GM21825 (cell line): Measurements from ENCODE around the gene MAGEB10.
"Not testable (repeated sequence)": the region's sequence is repeated elsewhere in the genome, so short reads cannot be mapped to it uniquely, and the experiment has no call there.

ENCODE experiments used
- ATAC-seq: cut with Tn5 transposase; IDR thresholded peaks from one replicate; pipeline ENCODE4 v1.9.1; 2021; ENCODE audit warnings: mild to moderate bottlenecking, moderate library complexity; ENCODE audit not compliant: unreplicated experiment

MAGEB10 gene, protein sequence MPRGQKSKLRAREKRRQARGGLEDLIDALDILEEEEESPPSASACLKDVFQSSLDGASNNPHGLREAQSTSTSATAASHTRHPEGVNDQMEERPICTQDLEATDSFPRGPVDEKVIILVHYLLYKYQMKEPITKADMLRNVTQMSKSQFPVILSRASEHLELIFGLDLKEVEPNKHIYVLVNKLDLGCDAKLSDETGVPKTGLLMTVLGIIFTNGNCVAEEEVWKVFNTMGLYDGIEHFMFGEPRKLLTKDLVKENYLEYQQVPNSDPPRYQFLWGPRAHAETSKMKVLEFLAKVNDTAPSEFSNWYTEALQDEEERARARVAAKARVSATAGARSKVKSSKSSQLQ

DNA sequence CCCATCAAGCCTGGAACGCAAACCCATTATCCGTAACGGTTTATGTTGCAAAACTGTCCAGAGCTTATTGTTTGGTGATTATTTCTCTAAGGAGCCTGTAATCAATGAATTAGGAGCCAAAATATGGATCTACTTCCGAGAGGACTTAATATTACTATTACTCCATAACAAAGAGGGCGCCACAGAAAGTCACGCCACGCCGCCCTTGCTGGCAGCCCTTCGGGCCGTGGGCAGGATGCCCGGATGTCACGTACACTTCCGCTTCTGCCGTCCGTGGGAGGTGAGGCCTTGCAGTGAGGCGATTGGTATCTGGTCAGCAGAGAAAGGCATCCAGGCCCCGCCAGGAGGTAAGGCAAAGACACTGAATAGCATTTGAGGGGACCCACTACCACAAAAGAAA lies at the start of gene MAGEB10:
TSS of gene MAGEB10 (plus strand) at position 301 of the 400 bp plus-strand sequence. CDS start 13,317 bp downstream, outside the sequence.
- no peak for ATAC-seq

DNA sequence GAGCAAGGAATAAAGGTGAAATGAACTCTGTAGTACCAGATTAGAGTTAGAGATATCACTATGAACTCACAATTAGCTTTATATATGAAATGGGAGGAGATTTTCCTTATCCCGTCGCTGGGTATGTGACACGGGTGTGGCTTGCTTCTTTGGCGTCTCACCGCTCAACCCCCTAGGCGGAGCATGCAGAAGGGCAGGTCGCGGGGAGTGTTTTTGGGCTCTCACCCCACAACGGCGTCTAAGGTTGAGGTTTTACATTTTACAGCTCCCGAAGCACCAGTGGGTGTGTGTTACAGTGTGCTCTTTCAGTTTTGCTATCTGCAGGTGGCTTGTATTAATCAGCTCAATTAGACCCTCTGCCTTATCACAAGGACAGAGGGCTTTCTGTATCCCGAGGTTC lies 42.1 kb upstream of the MAGEB10 start:
- no peak for ATAC-seq

DNA sequence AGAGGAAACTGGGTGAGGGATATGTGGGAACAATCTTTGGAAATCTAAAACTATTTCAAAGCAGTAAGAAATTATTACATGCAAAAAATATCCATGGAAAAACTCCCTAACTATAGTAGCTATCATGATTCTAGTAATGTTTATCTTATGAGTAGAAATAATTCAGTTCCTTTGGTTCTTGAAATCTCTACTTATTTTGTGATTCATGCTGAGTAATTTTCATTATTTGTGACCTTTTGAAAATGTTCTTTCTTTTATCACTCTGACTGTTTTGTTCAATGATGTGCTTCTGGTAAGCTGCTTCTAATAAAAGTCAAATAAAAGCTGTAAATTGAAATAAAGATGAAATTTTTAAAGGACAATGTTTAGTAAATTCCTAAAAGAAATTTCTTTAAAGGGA lies 40.4 kb upstream of the MAGEB10 start:
- no peak for ATAC-seq

DNA sequence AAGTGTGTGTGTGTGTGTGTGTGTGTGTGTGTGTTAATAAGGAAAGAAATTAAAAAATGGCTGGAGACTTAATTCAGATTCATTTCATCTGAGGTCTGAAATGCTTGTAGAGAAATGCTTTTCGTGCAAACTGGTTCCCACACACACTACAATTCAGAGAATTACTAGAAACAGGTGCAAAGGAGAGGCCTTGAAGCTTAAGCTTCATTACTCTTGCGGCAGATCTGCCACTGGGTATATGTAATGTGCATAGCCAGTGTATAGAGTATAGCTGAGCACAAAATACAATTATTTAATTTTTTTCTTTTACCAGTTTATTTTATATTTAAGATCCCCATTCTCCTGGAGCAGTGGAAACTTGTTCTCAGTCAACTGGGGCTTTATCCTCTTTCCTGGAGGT lies 31.8 kb upstream of the MAGEB10 start:
- ATAC-seq = no peak

DNA sequence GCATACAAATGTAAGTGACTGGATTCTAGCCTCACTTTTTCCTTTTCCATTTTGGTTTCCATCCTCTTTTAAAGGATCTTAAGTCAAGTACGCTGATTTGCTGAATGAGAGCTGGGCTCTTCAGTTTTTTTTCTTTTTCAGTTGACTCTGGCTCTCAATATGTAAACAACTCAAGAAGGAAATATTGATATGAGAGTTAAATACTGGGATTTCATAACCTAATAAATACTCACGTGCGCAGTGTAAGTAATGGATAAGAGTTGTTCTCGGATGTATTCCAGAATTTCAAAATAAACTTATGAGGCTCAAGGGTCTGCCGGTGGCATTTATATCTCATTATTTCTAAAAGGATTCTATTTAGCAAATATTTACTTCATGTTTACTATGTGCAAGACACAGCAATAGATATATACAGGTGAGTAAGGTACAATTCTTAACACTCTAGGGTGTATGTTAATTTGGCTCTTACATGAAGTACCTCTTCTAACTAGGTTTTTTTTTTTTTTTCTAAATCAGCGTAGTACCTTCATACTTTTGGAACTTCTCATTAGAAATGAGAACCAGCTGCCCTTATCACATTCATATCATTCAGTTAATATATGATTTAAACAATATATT lies 11.0 kb upstream of the MAGEB10 start:
- no peak for ATAC-seq

DNA sequence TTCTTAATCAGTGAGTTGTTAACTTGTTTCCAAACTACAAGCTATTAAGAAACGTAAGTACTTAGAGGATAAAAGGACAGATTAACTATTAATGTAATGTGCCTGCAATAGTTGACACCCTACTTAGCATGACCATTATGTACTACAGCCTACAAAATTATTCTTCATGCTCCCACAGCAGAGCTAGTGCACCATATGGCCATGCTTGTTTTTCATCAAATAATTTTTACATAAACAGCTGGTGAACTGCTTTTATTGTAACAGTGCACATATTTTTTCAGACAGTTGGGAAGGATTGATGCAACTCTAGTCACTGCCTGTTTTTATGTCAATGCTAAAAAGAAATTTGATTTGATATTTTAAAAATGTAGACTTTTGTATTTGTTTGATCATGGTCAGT lies 10.2 kb upstream of the MAGEB10 start:
- no peak for ATAC-seq

DNA sequence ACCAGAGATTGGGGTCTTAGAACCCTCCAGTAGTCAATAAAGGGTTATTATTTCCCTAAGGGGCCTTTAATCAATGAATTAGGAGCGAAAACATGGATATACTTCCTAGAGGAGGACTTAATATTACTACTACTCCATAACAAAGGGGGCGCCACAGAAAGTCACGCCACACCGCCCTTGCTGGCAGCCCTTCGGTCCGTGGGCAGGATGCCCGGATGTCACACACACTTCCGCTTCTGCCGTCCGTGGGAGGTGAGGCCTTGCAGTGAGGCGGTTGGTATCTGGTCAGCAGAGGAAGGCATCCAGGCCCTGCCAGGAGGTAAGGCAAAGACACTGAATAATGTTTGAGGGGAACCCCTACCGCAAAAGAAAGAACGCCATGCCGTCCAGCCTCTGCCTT lies 436 bp downstream of the MAGEB10 start:
- ATAC-seq = no peak

DNA sequence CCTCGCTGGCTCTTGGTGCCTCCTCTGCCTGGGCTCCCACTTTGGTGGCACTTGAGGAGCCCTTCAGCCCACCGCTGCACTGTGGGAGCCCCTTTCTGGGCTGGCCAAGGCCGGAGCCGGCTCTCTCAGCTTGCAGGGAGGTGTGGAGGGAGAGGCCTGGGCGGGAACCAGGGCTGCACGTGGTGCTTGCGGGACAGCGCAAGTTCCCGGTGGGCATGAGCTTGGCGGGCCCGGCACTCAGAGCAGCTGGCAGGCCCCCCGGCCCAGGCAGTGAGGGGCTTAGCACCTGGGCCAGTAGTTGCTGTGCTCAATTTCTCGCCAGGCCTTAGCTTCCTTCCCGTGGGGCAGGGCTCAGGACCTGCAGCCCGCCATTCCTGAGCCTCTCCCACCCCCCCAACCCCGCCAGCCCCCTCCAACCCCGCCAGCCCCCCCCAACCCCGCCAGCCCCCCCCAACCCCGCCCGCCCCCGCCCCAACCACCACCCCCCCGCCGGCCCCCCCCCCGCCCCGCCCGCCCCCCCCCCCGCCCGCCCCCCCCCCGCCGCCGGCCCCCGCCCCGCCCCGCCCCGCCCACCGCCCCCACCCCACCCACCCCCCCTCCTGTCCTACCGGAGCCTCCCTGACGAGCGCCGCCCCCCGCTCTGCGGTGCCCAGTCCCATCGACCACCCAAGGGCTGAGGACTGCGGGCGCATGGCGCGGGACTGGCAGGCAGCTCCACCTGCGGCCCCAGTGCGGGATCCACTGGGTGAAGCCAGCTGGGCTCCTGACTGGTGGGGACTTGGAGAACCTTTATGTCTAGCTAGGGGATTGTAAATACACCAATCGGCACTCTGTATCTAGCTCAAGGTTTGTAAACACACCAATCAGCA lies 1.4 kb downstream of the MAGEB10 start:
- not testable (repeated sequence) for ATAC-seq

DNA sequence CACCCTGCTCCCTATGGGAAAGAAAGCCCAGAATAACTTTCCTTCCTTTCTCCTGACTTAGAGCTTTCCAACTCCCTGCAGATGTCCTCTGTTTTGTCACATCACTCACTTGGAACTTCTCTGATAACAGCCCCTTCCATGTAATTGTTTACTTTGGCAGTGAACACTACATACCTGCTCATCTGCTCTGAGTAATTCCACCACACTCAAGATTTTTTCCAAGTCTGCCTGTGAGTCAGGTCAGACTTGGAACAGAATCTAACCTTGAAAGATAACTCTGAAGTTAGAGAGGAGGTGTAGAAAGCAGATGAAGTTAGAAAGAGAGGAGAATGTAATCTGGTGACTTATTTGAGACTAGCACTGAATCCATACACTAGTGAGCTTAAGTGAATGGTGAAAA lies 7.4 kb downstream of the MAGEB10 start:
- ATAC-seq = no peak

DNA sequence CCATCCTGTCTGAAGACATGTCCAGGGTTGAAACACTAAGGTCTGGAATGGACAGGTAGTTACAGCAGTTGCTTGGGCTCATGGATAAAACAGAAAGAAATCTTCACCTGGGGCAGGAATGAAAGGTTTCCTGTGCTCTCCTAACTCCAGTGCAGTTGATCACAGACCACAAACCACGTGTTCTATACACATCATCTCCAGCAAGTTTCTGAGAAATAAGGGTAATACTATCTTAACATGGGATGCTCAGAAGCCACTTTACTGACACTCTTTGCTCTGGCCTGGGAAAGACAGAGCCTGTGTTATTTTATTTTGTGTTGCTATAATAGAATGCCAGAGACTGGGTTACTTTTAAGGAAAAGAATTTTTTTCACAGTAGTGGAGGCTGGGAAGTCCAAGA lies 16.0 kb downstream of the MAGEB10 start:
- ATAC-seq = no peak

DNA sequence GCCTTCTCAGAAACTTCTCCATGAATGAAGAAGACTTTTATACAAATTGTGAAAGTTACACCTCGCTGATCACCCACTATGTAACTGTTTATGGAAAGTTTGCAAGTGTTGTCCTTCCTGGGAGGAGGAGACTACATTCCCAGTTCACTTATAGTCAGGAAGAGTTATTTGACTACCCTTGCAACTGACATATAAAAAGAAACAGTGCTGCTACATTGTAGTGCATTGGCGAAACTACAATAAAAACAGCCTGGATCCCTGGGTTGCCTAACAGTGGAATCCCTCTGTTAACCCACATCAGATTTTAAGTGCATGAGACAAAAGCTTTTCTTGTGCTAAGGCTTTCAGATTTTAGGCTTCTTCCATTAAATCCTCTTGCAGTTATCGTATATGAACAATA lies 30.4 kb downstream of the MAGEB10 start:
- no peak for ATAC-seq

DNA sequence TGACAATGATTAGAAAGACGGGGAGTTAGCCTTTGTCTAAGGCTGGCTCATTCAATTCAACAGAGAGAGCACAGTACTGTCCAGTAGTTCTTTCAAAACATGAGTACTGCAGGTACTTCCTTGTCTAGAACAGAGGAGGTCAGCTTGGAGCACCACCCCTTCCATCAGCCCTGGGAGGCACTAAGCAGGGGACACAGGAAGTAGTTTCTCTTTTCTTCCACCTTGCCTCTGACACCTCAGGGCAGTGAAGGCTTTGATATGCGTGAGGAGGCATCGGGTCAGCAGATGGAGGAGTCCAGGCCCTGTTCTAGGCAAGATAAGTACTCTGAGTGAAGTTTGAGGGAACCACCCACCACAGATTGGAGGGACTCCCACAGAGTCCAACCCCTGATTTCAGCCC lies 33.1 kb downstream of the MAGEB10 start:
- no peak for ATAC-seq

DNA sequence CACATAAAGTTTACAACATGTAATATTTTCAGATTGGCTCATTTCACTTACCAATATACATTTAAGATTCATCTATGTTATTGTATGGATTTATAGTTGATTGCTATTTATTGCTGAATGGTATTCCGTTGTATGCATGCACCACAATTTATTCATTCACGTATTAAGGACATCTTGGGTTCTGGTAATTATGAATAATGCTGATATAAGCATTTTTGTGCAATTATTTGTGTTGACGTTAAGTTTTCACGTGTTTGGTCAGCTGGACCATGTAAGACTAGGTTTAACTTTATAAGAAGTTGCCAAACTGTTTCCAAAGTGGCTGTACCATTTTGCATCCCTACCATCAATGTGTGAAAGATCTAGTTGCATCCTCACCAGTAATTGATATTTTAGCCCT lies 35.1 kb downstream of the MAGEB10 start:
- no peak for ATAC-seq

DNA sequence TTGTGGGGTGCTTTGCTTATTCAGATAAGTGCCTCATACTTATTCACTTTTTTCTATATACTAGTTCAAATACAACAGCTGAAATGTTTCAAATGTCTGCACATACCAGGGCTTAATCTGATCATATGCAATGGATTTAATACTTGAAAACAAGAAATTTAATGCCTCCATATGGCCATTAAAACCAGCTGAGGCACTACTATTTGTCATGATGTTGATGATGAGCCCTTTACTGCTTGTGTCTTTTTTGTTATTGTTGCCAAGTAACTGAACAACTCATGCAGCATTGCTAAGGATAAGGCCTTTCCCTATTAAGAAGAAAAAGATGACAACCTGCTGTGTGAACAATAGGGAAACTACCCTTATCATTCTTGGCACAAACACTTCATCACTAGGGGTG lies 52.5 kb downstream of the MAGEB10 start:
- ATAC-seq = no peak

DNA sequence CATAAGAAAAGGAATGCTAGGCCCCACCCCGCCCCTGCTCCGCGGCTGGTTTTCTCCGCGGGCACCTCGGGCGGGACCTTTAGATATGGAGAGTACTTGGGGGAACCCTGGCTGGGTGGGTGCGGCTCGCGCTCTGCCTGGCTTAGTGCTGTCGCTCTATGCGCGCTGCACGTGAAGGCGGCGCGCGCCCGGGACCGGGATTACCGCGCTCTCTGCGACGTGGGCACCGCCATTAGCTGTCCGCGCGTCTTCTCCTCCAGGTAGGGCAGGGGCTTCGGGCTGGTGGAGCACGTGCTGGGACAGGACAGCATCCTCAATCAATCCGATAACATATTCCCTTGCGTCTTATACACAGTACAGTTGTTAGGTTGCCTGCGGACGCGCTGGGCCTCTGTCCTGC lies 56.0 kb downstream of the MAGEB10 start:
- no peak for ATAC-seq
